Measurements from ENCODE around the gene FBXO44. TPM values are rescaled to one million over a fixed set of nuclear protein-coding genes. Genes with fewer than 3 reads are reported as not detected.

FBXO44 gene
- total and polyA plus RNA-seq, 10 of the 15 experiments (the other 5 are each of a cell fraction or from before 2014, with no cell fraction given) = 0.77 to 22.4 (median 8.2) TPM

GRCh38 chr1:11693917-11694316, 39.2 kb downstream of the FBXO44 start:
- FAIRE-seq = no peak
- Histone ChIP-seq H3K4me2 (ENCODE audit: control insufficient read depth, insufficient read depth) (no peak overlapping the region), H3K27ac (ENCODE audit: control insufficient read depth, insufficient read depth) (no peak overlapping the region), H2AFZ (ENCODE audit: control insufficient read depth, low read depth, low read length) (no peak overlapping the region), H3K4me1 (ENCODE audit: control insufficient read depth, insufficient read depth, low read length) (no peaks in the 10 kb centered on the region), H3K9ac (ENCODE audit: control insufficient read depth, insufficient read depth, low read length) (no peak overlapping the region), H3K79me2 (ENCODE audit: control insufficient read depth, insufficient read depth, low read length) (no peaks in the 10 kb centered on the region), H4K20me1 (ENCODE audit: control insufficient read depth, insufficient read depth) (no peaks in the 10 kb centered on the region; the same call in 1 of the 2 replicates), H3K4me3 (no peak overlapping the region), H3K36me3 (ENCODE audit: control insufficient read depth in 2 of 2, insufficient read depth in 2 of 2, low read length in 1 of 2) (no peaks in the 10 kb centered on the region), H3K9me3 (replicated peaks; ENCODE audit: control insufficient read depth, insufficient read depth, low read length) (no peaks in the 10 kb centered on the region), H3K27me3 (replicated peaks in 1 of 2; ENCODE audit: control insufficient read depth in 2 of 2, insufficient read depth in 2 of 2, low read length in 1 of 2) (peaks cover 9 to 14% of the 10 kb centered on the region in 2 experiments; a peak in 3 of 4 replicates)
- intact Hi-C loops (cut with micrococcal nuclease; ENCODE audit: unreplicated experiment) (no loop called here), in situ Hi-C loops (cut with MboI) (no loop called here)
- no peak for DNase-seq (ENCODE audit: low read depth, low spot score)
- ChIA-PET CTCF (no interaction called here), POLR2A (interaction anchor here (0.7 kb wide), 1 partner anchor 708 kb away, joined by 3 read pairs; no protein-coding TSS in a partner anchor), SMC1A (ENCODE audit: uncharacterized antibody, unreplicated experiment) (no interaction called here), RAD21 (ENCODE audit: unreplicated experiment) (no interaction called here)
- ATAC-seq = no peak
- BruUV-seq (replicated peaks) = no TSS peak
- 17% methylated on average over 5 of the region's 5 CpGs for WGBS (ENCODE audit: insufficient coverage, insufficient replicate concordance, low lambda C conversion rate, missing lambda C conversion rate)
- TF ChIP-seq ELK1 (IDR thresholded peaks at IDR 0.05; ENCODE audit: low read depth, low read length) (no peak), CTCF (IDR thresholded peaks at IDR 0.05 in 2 of 3, conservative IDR thresholded peaks at IDR 0.05 in 1 of 3; ENCODE audit: control insufficient read depth in 2 of 3, extremely low read depth in 1 of 3, insufficient read depth in 1 of 3, low read depth in 3 of 3, low read length in 3 of 3) (no peak), RELB (IDR thresholded peaks at IDR 0.05; ENCODE audit: low read depth) (no peak), MAX (IDR thresholded peaks at IDR 0.05; ENCODE audit: low read depth, low read length) (no peak), CHD1 (IDR thresholded peaks at IDR 0.05; ENCODE audit: low read depth, low read length) (no peak), FOS (IDR thresholded peaks at IDR 0.05; ENCODE audit: borderline replicate concordance, extremely low read depth, insufficient read length) (no peak), POLR2AphosphoS2 (IDR thresholded peaks at IDR 0.05; ENCODE audit: low read depth, low read length) (no peak), KDM1A (IDR thresholded peaks at IDR 0.05; ENCODE audit: borderline replicate concordance) (no peak), EP300 (IDR thresholded peaks at IDR 0.05; ENCODE audit: borderline replicate concordance in 1 of 2, control insufficient read depth in 1 of 2, low read depth in 2 of 2, low read length in 2 of 2) (no peak), ZNF384 (IDR thresholded peaks at IDR 0.05; ENCODE audit: borderline replicate concordance, low read depth, low read length) (no peak), HDGF (IDR thresholded peaks at IDR 0.05) (no peak), TCF12 (IDR thresholded peaks at IDR 0.05; ENCODE audit: low read depth, low read length) (no peak), ATF2 (IDR thresholded peaks at IDR 0.05; ENCODE audit: low read length) (no peak), POLR2A (IDR thresholded peaks at IDR 0.05; ENCODE audit: low read depth, low read length) (no peak), CREB1 (IDR thresholded peaks at IDR 0.05; ENCODE audit: low read depth) (no peak), RBBP5 (conservative IDR thresholded peaks at IDR 0.05) (no peak)

Measured in GM12878 (cell line).